K562 (cell line): ENCODE data around the gene CERS1. TPM values are rescaled to one million over a fixed set of nuclear protein-coding genes. Genes with fewer than 3 reads are reported as not detected.
A peak's percentile ranks its signal among the peaks of the same experiment; 100 is the strongest.

Experiments
- FOS ChIP-seq: IDR thresholded peaks from 3 replicates; pipeline ENCODE4 v1.6.1; 2011; ENCODE audit not compliant: insufficient read length; ENCODE audit errors: extremely low read depth
- ILK ChIP-seq: fragments of 450-650 bp; IDR thresholded peaks from 2 replicates; pipeline ENCODE4 v1.6.1; 2016; ENCODE audit warnings: missing genetic modification characterization, low read depth, mild to moderate bottlenecking, missing compliant biosample characterization, moderate library complexity, borderline replicate concordance
- KAT8 ChIP-seq: fragments of 450-650 bp; IDR thresholded peaks from 2 replicates; pipeline ENCODE4 v1.6.1; 2016; ENCODE audit warnings: low read depth, mild to moderate bottlenecking
- LEF1 ChIP-seq: fragments of 450-650 bp; IDR thresholded peaks from 2 replicates; pipeline ENCODE4 v1.6.1; 2016; ENCODE audit warnings: mild to moderate bottlenecking
- MED1 ChIP-seq: sonication (generic); formaldehyde crosslinking; IDR thresholded peaks from 2 replicates; pipeline ENCODE4 v1.8.1; 2023; ENCODE audit warnings: missing genetic modification reagents, borderline replicate concordance
- NELFE ChIP-seq: IDR thresholded peaks from 2 replicates; pipeline ENCODE4 v1.6.1; 2011; ENCODE audit warnings: mild to moderate bottlenecking; ENCODE audit not compliant: insufficient read depth, insufficient read length
- NFRKB ChIP-seq: fragments of 450-650 bp; IDR thresholded peaks from 2 replicates; pipeline ENCODE4 v1.6.1; 2016; ENCODE audit warnings: low read depth
- PCBP1 ChIP-seq: fragments of 200-400 bp; formaldehyde crosslinking; IDR thresholded peaks from 2 replicates; pipeline ENCODE4 v1.6.1; 2018; ENCODE audit warnings: mild to moderate bottlenecking, low read depth, low read length; ENCODE audit not compliant: poor library complexity, severe bottlenecking
- SP1 ChIP-seq: sonication (generic); formaldehyde crosslinking; IDR thresholded peaks from 2 replicates; pipeline ENCODE4 v1.8.1; 2022; ENCODE audit warnings: mild to moderate bottlenecking, missing genetic modification reagents
- TAF7 ChIP-seq: fragments of 450-650 bp; IDR thresholded peaks from 2 replicates; pipeline ENCODE4 v1.6.1; 2016; ENCODE audit warnings: missing genetic modification characterization, missing compliant biosample characterization
- ZBTB17 ChIP-seq: fragments of 450-650 bp; formaldehyde crosslinking; IDR thresholded peaks from 2 replicates; pipeline ENCODE4 v1.4.0; 2020; ENCODE audit warnings: mild to moderate bottlenecking
- ZNF316 ChIP-seq: fragments of 450-650 bp; IDR thresholded peaks from 2 replicates; pipeline ENCODE4 v1.6.1; 2016
- ZNF780A ChIP-seq: fragments of 250-450 bp; sonication (Bioruptor Pico); IDR thresholded peaks from 2 replicates; pipeline ENCODE4 v1.5.0; 2021; ENCODE audit warnings: mild to moderate bottlenecking
- polyA plus RNA-seq, 8 experiments: library from polyadenylated mRNA; depleted of rRNA in 4 of 8; stranded (reverse) in 5 of 8; unstranded in 3 of 8; fragments of >200 nt; fragmentation: Nextera tagmentation in 2 of 8; fragmentation: Illumina TruSeq in 1 of 8; extraction: Ambion mirVana in 2 of 8; extraction: Trizol in 1 of 8; gene quantifications; 2 replicates each; pipeline versions ENCODE4 v1.2.1 to v1.2.3, GENCODE V29; 2011 to 2014; ENCODE audit warnings: inconsistent platforms in 1 of 8, missing spikeins in 1 of 8
- total RNA-seq, 7 experiments: library from RNA; depleted of rRNA in 6 of 7; stranded (reverse); fragments of >200 nt in 6 of 7; fragmentation: Illumina TruSeq in 2 of 7; extraction: Trizol in 2 of 7; gene quantifications; 2 replicates each; pipeline versions ENCODE4 v1.2.1 to v1.2.3, GENCODE V29; 2011 to 2021; ENCODE audit warnings: low replicate concordance in 1 of 7
- TF ChIP-seq, protein P1 (sequence below), 2 experiments: fragments of 450-650 bp in 1 of 2; IDR thresholded peaks; 2 replicates each; pipeline ENCODE4 v1.6.1; 2011 to 2017; ENCODE audit warnings: low read depth in 2 of 2, antibody characterized with exemption in 1 of 2, borderline replicate concordance in 1 of 2, low read length in 1 of 2, mild to moderate bottlenecking in 1 of 2, mixed read lengths in 1 of 2; ENCODE audit not compliant: control insufficient read depth in 1 of 2
- TF ChIP-seq, protein P2 (sequence below), 3 experiments: IDR thresholded peaks in 2 of 3; conservative IDR thresholded peaks in 1 of 3; 2 replicates each; pipeline ENCODE4 v1.5.1; 2011 to 2012; ENCODE audit warnings: low read length in 3 of 3, mild to moderate bottlenecking in 3 of 3, control low read depth in 2 of 3, improper control_type of control experiment in 1 of 3, inconsistent platforms in 1 of 3, low read depth in 1 of 3, mixed read lengths in 1 of 3, moderate library complexity in 1 of 3; ENCODE audit not compliant: insufficient read depth in 2 of 3
- TF ChIP-seq, protein P3 (sequence below): fragments of 250-450 bp; sonication (Bioruptor Pico); IDR thresholded peaks from 2 replicates; pipeline ENCODE4 v1.6.1; 2021; ENCODE audit warnings: mild to moderate bottlenecking
- TF ChIP-seq, protein P4 (sequence below): fragments of 250-450 bp; sonication (Bioruptor Pico); IDR thresholded peaks from 2 replicates; pipeline ENCODE4 v1.5.0; 2021
- TF ChIP-seq, protein P5 (sequence below): fragments of 450-650 bp; IDR thresholded peaks from 2 replicates; pipeline ENCODE4 v1.6.1; 2016; ENCODE audit warnings: missing biosample characterization, missing genetic modification characterization

CERS1 gene
- total and polyA plus RNA-seq, 9 of the 15 experiments (the other 6 are each of a cell fraction or from before 2014, with no cell fraction given): 0.33 to 1.5 (median 0.86) TPM; not detected in 2

DNA sequence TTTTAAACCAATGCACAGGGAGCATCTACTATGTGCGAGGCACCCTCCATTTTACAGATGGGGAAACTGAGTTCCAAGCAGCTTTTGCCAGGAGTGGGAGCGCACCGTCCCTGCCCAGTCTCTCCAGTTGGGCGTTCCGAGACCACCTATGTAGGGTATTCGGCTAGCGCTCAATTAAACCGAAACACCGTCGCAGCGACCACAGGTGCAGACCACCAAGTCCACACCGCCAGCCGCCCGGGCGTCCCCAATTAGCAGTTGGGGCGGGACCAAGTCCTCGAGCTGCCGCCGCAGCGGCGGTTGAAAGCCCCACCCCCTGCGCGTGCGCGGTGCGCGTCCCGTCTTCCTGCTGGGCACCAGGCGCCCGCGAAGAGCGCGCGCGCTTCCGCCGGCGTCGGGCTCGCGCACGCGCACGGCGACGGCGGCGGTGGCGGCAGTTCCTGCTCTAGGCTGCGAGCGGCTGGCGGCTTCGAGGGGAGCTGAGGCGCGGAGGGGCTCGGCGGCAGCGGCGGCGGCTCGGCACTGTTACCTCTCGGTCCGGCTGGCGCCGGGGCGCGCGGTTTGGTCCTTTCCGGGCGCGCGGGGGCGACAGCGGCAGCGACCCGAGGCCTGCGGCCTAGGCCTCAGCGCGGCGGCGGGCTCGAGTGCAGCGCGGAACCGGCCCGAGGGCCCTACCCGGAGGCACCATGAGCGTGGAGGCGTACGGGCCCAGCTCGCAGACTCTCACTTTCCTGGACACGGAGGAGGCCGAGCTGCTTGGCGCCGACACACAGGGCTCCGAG, 64.2 kb downstream of the CERS1 start, which contains the start of gene UPF1 (continued):
- TF ChIP-seq, protein P1, sequence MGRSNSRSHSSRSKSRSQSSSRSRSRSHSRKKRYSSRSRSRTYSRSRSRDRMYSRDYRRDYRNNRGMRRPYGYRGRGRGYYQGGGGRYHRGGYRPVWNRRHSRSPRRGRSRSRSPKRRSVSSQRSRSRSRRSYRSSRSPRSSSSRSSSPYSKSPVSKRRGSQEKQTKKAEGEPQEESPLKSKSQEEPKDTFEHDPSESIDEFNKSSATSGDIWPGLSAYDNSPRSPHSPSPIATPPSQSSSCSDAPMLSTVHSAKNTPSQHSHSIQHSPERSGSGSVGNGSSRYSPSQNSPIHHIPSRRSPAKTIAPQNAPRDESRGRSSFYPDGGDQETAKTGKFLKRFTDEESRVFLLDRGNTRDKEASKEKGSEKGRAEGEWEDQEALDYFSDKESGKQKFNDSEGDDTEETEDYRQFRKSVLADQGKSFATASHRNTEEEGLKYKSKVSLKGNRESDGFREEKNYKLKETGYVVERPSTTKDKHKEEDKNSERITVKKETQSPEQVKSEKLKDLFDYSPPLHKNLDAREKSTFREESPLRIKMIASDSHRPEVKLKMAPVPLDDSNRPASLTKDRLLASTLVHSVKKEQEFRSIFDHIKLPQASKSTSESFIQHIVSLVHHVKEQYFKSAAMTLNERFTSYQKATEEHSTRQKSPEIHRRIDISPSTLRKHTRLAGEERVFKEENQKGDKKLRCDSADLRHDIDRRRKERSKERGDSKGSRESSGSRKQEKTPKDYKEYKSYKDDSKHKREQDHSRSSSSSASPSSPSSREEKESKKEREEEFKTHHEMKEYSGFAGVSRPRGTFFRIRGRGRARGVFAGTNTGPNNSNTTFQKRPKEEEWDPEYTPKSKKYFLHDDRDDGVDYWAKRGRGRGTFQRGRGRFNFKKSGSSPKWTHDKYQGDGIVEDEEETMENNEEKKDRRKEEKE (IDR thresholded peaks at IDR 0.05; ENCODE audit: borderline replicate concordance in 1 of 2, control insufficient read depth in 1 of 2, low read depth in 2 of 2, low read length in 1 of 2): no peak
- TF ChIP-seq NELFE: no peak
- TF ChIP-seq ZNF780A: no peak
- TF ChIP-seq ILK (tag): no peak
- no peak for TF ChIP-seq KAT8
- TF ChIP-seq, protein P2, sequence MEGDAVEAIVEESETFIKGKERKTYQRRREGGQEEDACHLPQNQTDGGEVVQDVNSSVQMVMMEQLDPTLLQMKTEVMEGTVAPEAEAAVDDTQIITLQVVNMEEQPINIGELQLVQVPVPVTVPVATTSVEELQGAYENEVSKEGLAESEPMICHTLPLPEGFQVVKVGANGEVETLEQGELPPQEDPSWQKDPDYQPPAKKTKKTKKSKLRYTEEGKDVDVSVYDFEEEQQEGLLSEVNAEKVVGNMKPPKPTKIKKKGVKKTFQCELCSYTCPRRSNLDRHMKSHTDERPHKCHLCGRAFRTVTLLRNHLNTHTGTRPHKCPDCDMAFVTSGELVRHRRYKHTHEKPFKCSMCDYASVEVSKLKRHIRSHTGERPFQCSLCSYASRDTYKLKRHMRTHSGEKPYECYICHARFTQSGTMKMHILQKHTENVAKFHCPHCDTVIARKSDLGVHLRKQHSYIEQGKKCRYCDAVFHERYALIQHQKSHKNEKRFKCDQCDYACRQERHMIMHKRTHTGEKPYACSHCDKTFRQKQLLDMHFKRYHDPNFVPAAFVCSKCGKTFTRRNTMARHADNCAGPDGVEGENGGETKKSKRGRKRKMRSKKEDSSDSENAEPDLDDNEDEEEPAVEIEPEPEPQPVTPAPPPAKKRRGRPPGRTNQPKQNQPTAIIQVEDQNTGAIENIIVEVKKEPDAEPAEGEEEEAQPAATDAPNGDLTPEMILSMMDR (IDR thresholded peaks at IDR 0.05 in 2 of 3, conservative IDR thresholded peaks at IDR 0.05 in 1 of 3; ENCODE audit: insufficient read depth in 2 of 3, low read depth in 1 of 3, low read length in 3 of 3): no peak
- TF ChIP-seq ZBTB17: peak; percentile 78
- TF ChIP-seq MED1 (CRISPR knock-in tag): no peak; the same call in 1 of the 2 replicates
- TF ChIP-seq, protein P3, sequence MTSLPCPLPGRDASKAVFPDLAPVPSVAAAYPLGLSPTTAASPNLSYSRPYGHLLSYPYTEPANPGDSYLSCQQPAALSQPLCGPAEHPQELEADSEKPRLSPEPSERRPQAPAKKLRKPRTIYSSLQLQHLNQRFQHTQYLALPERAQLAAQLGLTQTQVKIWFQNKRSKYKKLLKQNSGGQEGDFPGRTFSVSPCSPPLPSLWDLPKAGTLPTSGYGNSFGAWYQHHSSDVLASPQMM: no peak
- no peak; the same call in 1 of the 2 replicates for TF ChIP-seq SP1
- TF ChIP-seq TAF7 (tag): no peak
- no peak for TF ChIP-seq FOS
- TF ChIP-seq, protein P4, sequence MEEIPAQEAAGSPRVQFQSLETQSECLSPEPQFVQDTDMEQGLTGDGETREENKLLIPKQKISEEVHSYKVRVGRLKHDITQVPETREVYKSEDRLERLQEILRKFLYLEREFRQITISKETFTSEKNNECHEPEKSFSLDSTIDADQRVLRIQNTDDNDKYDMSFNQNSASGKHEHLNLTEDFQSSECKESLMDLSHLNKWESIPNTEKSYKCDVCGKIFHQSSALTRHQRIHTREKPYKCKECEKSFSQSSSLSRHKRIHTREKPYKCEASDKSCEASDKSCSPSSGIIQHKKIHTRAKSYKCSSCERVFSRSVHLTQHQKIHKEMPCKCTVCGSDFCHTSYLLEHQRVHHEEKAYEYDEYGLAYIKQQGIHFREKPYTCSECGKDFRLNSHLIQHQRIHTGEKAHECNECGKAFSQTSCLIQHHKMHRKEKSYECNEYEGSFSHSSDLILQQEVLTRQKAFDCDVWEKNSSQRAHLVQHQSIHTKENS (CRISPR knock-in tag): no peak
- no peak for TF ChIP-seq NFRKB
- TF ChIP-seq ZNF316: no peak
- TF ChIP-seq PCBP1: no peak
- TF ChIP-seq, protein P5, sequence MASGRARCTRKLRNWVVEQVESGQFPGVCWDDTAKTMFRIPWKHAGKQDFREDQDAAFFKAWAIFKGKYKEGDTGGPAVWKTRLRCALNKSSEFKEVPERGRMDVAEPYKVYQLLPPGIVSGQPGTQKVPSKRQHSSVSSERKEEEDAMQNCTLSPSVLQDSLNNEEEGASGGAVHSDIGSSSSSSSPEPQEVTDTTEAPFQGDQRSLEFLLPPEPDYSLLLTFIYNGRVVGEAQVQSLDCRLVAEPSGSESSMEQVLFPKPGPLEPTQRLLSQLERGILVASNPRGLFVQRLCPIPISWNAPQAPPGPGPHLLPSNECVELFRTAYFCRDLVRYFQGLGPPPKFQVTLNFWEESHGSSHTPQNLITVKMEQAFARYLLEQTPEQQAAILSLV (tag): no peak
- no peak for TF ChIP-seq LEF1
